ENCODE measurements around the gene COL19A1.

The COL19A1 gene

DNA sequence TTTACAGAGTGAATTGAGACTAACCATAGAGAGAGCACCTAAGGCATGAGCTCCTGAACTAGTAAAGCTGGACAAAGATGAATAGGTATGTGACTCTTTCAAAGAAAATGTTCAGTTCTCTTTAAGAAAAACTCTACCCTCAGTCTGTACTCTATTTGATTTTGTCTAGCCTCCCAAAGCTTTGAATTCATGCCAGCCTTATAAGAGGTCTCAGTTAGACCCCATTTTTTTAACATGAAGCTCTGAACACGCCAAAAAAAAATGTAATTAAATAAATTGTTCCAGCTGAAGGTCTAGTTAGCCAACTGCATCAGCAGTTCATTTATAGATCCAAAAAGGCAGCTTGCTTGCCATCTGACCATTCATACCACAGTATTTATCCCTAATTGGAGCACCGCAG lies 365.0 kb downstream of the COL19A1 start:
- no peaks in the 10 kb centered on the region for H3K27me3 ChIP-seq (ENCODE audit: control insufficient read depth, insufficient read depth, low read length)
- H3K4me1 ChIP-seq (ENCODE audit: control insufficient read depth, insufficient read depth, low read length) = peaks cover 4% of the 10 kb centered on the region; the same call in 1 of the 2 replicates
- H3K9me3 ChIP-seq (ENCODE audit: control insufficient read depth, insufficient read depth, low read depth, low read length) = no peaks in the 10 kb centered on the region
- H3K27ac ChIP-seq (ENCODE audit: low read depth, low read length) = no peak overlapping the region
- H3K9ac ChIP-seq (ENCODE audit: low read length) = no peak overlapping the region
- no peaks in the 10 kb centered on the region for H3K36me3 ChIP-seq (ENCODE audit: control insufficient read depth, insufficient read depth, low read length)
- no peak overlapping the region for H3K4me3 ChIP-seq (ENCODE audit: low read depth, low read length)

GRCh38 chr6:70234561-70235236 lies 368.3 kb downstream of the COL19A1 start:
- H3K4me3 ChIP-seq (ENCODE audit: low read depth, low read length) = no peak overlapping the region
- H3K27ac ChIP-seq (ENCODE audit: low read depth, low read length) = no peak overlapping the region
- H3K36me3 ChIP-seq (ENCODE audit: control insufficient read depth, insufficient read depth, low read length) = no peaks in the 10 kb centered on the region
- H3K9me3 ChIP-seq (ENCODE audit: control insufficient read depth, insufficient read depth, low read depth, low read length) = no peaks in the 10 kb centered on the region
- no peaks in the 10 kb centered on the region for H3K27me3 ChIP-seq (ENCODE audit: control insufficient read depth, insufficient read depth, low read length)
- H3K9ac ChIP-seq (ENCODE audit: low read length) = no peak overlapping the region
- H3K4me1 ChIP-seq (ENCODE audit: control insufficient read depth, insufficient read depth, low read length) = no peaks in the 10 kb centered on the region

GRCh38 chr6:70236343-70236742 lies 370.0 kb downstream of the COL19A1 start:
- no peaks in the 10 kb centered on the region for H3K9me3 ChIP-seq (ENCODE audit: control insufficient read depth, insufficient read depth, low read depth, low read length)
- H3K27ac ChIP-seq (ENCODE audit: low read depth, low read length) = no peak overlapping the region
- no peaks in the 10 kb centered on the region for H3K27me3 ChIP-seq (ENCODE audit: control insufficient read depth, insufficient read depth, low read length)
- H3K4me3 ChIP-seq (ENCODE audit: low read depth, low read length) = no peak overlapping the region
- no peak overlapping the region for H3K9ac ChIP-seq (ENCODE audit: low read length)
- no peaks in the 10 kb centered on the region for H3K4me1 ChIP-seq (ENCODE audit: control insufficient read depth, insufficient read depth, low read length)
- no peaks in the 10 kb centered on the region for H3K36me3 ChIP-seq (ENCODE audit: control insufficient read depth, insufficient read depth, low read length)

DNA sequence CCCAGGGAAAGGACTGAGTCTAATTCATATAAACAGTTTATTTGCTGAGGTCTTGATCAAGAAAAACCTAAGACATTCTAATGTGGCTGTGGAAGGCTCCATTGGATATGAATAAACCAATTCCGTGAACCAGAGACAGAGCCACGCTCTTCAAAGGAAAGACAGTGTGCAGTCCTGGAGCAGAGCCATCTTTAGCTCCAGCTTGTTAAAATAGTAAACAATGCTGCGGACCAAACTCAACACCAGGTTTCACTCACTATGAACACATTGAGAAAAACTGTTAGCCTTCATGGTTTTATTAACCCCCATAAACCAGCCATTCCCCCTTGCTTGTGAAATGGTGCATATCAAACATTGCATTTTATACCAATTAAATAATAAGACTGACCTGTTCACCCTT lies 374.7 kb downstream of the COL19A1 start:
- H3K27ac ChIP-seq (ENCODE audit: low read depth, low read length) = no peak overlapping the region
- no peak overlapping the region for H3K4me3 ChIP-seq (ENCODE audit: low read depth, low read length)
- no peaks in the 10 kb centered on the region for H3K36me3 ChIP-seq (ENCODE audit: control insufficient read depth, insufficient read depth, low read length)
- H3K27me3 ChIP-seq (ENCODE audit: control insufficient read depth, insufficient read depth, low read length) = no peaks in the 10 kb centered on the region
- H3K4me1 ChIP-seq (ENCODE audit: control insufficient read depth, insufficient read depth, low read length) = peaks cover 9% of the 10 kb centered on the region
- no peaks in the 10 kb centered on the region for H3K9me3 ChIP-seq (ENCODE audit: control insufficient read depth, insufficient read depth, low read depth, low read length)
- H3K9ac ChIP-seq (ENCODE audit: low read length) = no peak overlapping the region

DNA sequence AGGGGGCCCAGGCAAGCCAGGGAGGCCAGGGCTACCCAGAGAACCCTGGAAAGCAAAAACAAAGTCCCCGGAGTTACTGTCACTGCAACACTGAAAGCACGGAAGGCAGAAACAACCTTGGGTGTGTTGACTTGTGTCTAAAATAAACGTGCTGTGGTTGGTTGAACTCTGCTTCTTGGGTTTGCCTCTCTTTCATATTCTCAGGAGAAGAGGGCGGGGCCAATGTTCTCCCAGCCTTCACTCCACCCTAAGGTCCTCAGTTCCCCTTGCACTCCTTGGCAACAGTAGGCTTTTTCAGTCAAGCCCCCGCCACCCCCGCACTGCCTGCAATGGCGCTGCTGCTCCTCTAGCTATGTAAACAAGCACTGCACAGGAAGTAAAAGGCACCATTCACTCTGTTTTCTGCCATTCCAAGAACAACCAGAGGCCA lies 375.6 kb downstream of the COL19A1 start:
- H3K27me3 ChIP-seq (ENCODE audit: control insufficient read depth, insufficient read depth, low read length) = no peaks in the 10 kb centered on the region
- H3K9ac ChIP-seq (ENCODE audit: low read length) = no peak overlapping the region
- H3K4me1 ChIP-seq (ENCODE audit: control insufficient read depth, insufficient read depth, low read length) = peaks cover 9% of the 10 kb centered on the region
- H3K36me3 ChIP-seq (ENCODE audit: control insufficient read depth, insufficient read depth, low read length) = no peaks in the 10 kb centered on the region
- no peaks in the 10 kb centered on the region for H3K9me3 ChIP-seq (ENCODE audit: control insufficient read depth, insufficient read depth, low read depth, low read length)
- H3K4me3 ChIP-seq (ENCODE audit: low read depth, low read length) = no peak overlapping the region
- H3K27ac ChIP-seq (ENCODE audit: low read depth, low read length) = no peak overlapping the region

DNA sequence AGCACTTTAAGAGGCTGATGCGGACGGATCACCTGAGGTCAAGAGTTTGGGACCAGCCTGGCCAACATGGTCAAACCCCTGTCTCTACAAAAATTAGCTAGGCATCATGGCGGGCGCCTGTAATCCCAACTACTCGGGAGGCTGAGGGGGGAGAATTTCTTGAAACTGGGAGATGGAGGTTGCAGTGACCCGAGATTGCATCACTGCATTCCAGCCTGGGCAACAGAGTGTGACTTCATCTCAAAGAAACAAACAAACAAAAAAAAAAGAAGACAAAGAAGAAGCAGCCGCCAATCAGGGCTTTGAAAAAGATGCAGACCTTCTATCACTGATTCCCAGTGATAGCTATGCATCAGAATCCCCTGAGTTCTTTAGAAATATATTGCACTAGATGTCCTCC lies 379.8 kb downstream of the COL19A1 start:
- Histone ChIP-seq H3K4me3 (ENCODE audit: low read depth, low read length) (no peak overlapping the region), H3K4me1 (ENCODE audit: control insufficient read depth, insufficient read depth, low read length) (peaks cover 9% of the 10 kb centered on the region), H3K27me3 (ENCODE audit: control insufficient read depth, insufficient read depth, low read length) (no peaks in the 10 kb centered on the region), H3K36me3 (ENCODE audit: control insufficient read depth, insufficient read depth, low read length) (no peaks in the 10 kb centered on the region), H3K9me3 (ENCODE audit: control insufficient read depth, insufficient read depth, low read depth, low read length) (no peaks in the 10 kb centered on the region), H3K9ac (ENCODE audit: low read length) (no peak overlapping the region), H3K27ac (ENCODE audit: low read depth, low read length) (no peak overlapping the region)

DNA sequence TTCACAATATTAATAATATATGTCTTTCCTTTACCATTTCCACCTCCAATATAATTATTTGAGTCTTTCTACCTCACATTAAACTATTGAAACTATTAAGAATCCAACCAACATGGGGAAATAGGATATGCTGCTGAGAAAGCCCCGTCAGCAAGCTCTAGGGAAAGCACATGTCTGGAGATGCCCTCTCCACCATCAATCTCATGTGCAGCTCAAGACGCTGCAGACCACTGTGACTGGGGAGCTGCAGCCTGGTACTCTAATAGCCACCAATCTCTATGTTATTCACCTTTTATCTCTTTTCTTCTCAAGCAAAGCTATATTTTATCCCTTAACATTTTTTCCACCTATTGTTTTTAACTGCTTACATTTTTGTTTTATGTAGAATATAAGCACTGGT lies 386.2 kb downstream of the COL19A1 start:
- H3K27ac ChIP-seq (ENCODE audit: low read depth, low read length) = no peak overlapping the region
- H3K36me3 ChIP-seq (ENCODE audit: control insufficient read depth, insufficient read depth, low read length) = no peaks in the 10 kb centered on the region
- no peaks in the 10 kb centered on the region for H3K4me1 ChIP-seq (ENCODE audit: control insufficient read depth, insufficient read depth, low read length)
- no peaks in the 10 kb centered on the region for H3K27me3 ChIP-seq (ENCODE audit: control insufficient read depth, insufficient read depth, low read length)
- no peaks in the 10 kb centered on the region for H3K9me3 ChIP-seq (ENCODE audit: control insufficient read depth, insufficient read depth, low read depth, low read length)
- H3K9ac ChIP-seq (ENCODE audit: low read length) = no peak overlapping the region
- H3K4me3 ChIP-seq (ENCODE audit: low read depth, low read length) = no peak overlapping the region

GRCh38 chr6:70253923-70254322 lies 387.6 kb downstream of the COL19A1 start:
- Histone ChIP-seq H3K4me1 (ENCODE audit: control insufficient read depth, insufficient read depth, low read length) (no peaks in the 10 kb centered on the region), H3K36me3 (ENCODE audit: control insufficient read depth, insufficient read depth, low read length) (no peaks in the 10 kb centered on the region), H3K9ac (ENCODE audit: low read length) (no peak overlapping the region), H3K27ac (ENCODE audit: low read depth, low read length) (no peak overlapping the region), H3K4me3 (ENCODE audit: low read depth, low read length) (no peak overlapping the region), H3K27me3 (ENCODE audit: control insufficient read depth, insufficient read depth, low read length) (no peaks in the 10 kb centered on the region), H3K9me3 (ENCODE audit: control insufficient read depth, insufficient read depth, low read depth, low read length) (no peaks in the 10 kb centered on the region)

- no peaks in the 10 kb centered on the region for H3K9me3 ChIP-seq (ENCODE audit: control insufficient read depth, insufficient read depth, low read depth, low read length)
- no peaks in the 10 kb centered on the region for H3K27me3 ChIP-seq (ENCODE audit: control insufficient read depth, insufficient read depth, low read length)
- no peak overlapping the region for H3K27ac ChIP-seq (ENCODE audit: low read depth, low read length)
- H3K9ac ChIP-seq (ENCODE audit: low read length) = no peak overlapping the region
- no peak overlapping the region for H3K4me3 ChIP-seq (ENCODE audit: low read depth, low read length)
- H3K4me1 ChIP-seq (ENCODE audit: control insufficient read depth, insufficient read depth, low read length) = no peaks in the 10 kb centered on the region
- no peaks in the 10 kb centered on the region for H3K36me3 ChIP-seq (ENCODE audit: control insufficient read depth, insufficient read depth, low read length)
Observed at GRCh38 chr6:70254784-70255183, 388.4 kb downstream of the COL19A1 start.

GRCh38 chr6:70257768-70258273 lies 391.5 kb downstream of the COL19A1 start:
- H3K27ac ChIP-seq (ENCODE audit: low read depth, low read length) = no peak overlapping the region
- no peaks in the 10 kb centered on the region for H3K4me1 ChIP-seq (ENCODE audit: control insufficient read depth, insufficient read depth, low read length)
- no peak overlapping the region for H3K4me3 ChIP-seq (ENCODE audit: low read depth, low read length)
- H3K36me3 ChIP-seq (ENCODE audit: control insufficient read depth, insufficient read depth, low read length) = no peaks in the 10 kb centered on the region
- no peak overlapping the region for H3K9ac ChIP-seq (ENCODE audit: low read length)
- H3K27me3 ChIP-seq (ENCODE audit: control insufficient read depth, insufficient read depth, low read length) = no peaks in the 10 kb centered on the region
- no peaks in the 10 kb centered on the region for H3K9me3 ChIP-seq (ENCODE audit: control insufficient read depth, insufficient read depth, low read depth, low read length)

DNA sequence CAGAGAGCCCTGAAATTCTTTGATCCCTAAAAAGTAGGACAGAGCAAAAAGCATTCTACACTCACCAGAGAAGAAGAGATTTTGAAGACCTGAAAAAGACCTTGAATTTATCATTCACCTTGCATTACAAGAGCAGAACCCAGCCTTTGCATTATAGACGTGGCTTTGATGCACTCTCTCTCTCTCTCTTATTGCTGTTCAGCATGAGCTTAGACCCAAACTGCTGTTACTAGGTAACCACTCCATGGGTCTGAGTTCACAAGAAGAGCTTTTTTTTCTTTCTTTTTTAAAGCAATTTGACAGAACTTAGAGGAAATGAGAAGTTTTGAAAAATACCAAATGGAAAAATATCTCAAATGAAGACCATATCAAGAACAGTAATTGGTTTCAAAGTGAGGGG lies 392.1 kb downstream of the COL19A1 start:
- Histone ChIP-seq H3K4me3 (ENCODE audit: low read depth, low read length) (no peak overlapping the region), H3K9ac (ENCODE audit: low read length) (no peak overlapping the region), H3K27me3 (ENCODE audit: control insufficient read depth, insufficient read depth, low read length) (no peaks in the 10 kb centered on the region), H3K27ac (ENCODE audit: low read depth, low read length) (no peak overlapping the region), H3K4me1 (ENCODE audit: control insufficient read depth, insufficient read depth, low read length) (no peaks in the 10 kb centered on the region), H3K36me3 (ENCODE audit: control insufficient read depth, insufficient read depth, low read length) (no peaks in the 10 kb centered on the region), H3K9me3 (ENCODE audit: control insufficient read depth, insufficient read depth, low read depth, low read length) (no peaks in the 10 kb centered on the region)
